K562 (cell line): ENCODE measurements around the gene MYL3.

ENCODE experiments used
- CTCF ChIP-seq, 3 experiments: IDR thresholded peaks in 2 of 3; conservative IDR thresholded peaks in 1 of 3; 2 replicates each; pipeline ENCODE4 v1.5.1; 2011 to 2012; ENCODE audit warnings: low read length in 3 of 3, mild to moderate bottlenecking in 3 of 3, control low read depth in 2 of 3, improper control_type of control experiment in 1 of 3, inconsistent platforms in 1 of 3, low read depth in 1 of 3, mixed read lengths in 1 of 3, moderate library complexity in 1 of 3; ENCODE audit not compliant: insufficient read depth in 2 of 3
- EP300 ChIP-seq: IDR thresholded peaks from 2 replicates; pipeline ENCODE4 v1.6.1; 2012; ENCODE audit warnings: low read length, improper control_type of control experiment
- GTF2A2 ChIP-seq: IDR thresholded peaks from 2 replicates; pipeline ENCODE4 v1.6.1; 2016; ENCODE audit warnings: mild to moderate bottlenecking, missing genetic modification characterization, missing compliant biosample characterization
- HES1 ChIP-seq: fragments of 450-650 bp; IDR thresholded peaks from 2 replicates; pipeline ENCODE4 v1.6.1; 2016; ENCODE audit warnings: low read depth, mild to moderate bottlenecking, moderate library complexity
- HIVEP1 ChIP-seq: fragments of 250-450 bp; sonication (Bioruptor Pico); IDR thresholded peaks from 2 replicates; pipeline ENCODE4 v1.4.0; 2020; ENCODE audit warnings: mild to moderate bottlenecking
- JUN ChIP-seq, 2 experiments: sonication (generic) in 1 of 2; formaldehyde crosslinking in 1 of 2; IDR thresholded peaks; 2 replicates each; pipeline versions ENCODE4 v1.6.1 to v1.8.0; 2012 to 2022; ENCODE audit warnings: borderline replicate concordance in 2 of 2, mild to moderate bottlenecking in 2 of 2, improper control_type of control experiment in 1 of 2, low read depth in 1 of 2, low read length in 1 of 2, missing genetic modification reagents in 1 of 2
- KLF6 ChIP-seq: fragments of 250-450 bp; sonication (Bioruptor Pico); IDR thresholded peaks from 2 replicates; pipeline ENCODE4 v1.4.0; 2020; ENCODE audit warnings: mild to moderate bottlenecking, moderate library complexity, borderline replicate concordance
- MYNN ChIP-seq, 2 experiments: sonication (generic); formaldehyde crosslinking in 1 of 2; IDR thresholded peaks; 2 replicates each; pipeline versions ENCODE4 v1.5.0 to v1.6.1; 2016 to 2020; ENCODE audit warnings: antibody characterized with exemption in 1 of 2, missing genetic modification reagents in 1 of 2
- RAD21 ChIP-seq, 2 experiments: fragments of 250-450 bp in 1 of 2; fragments of 450-650 bp in 1 of 2; sonication (Bioruptor Pico) in 1 of 2; formaldehyde crosslinking in 1 of 2; IDR thresholded peaks in 1 of 2; conservative IDR thresholded peaks in 1 of 2; 2 replicates each; pipeline versions ENCODE4 v1.4.0 to v1.8.0; 2020 to 2022; ENCODE audit warnings: mild to moderate bottlenecking in 2 of 2, moderate library complexity in 1 of 2
- ZBTB7A ChIP-seq: IDR thresholded peaks from 2 replicates; pipeline ENCODE4 v1.6.1; 2011; ENCODE audit warnings: low read depth, mild to moderate bottlenecking, low read length, moderate library complexity, borderline replicate concordance; ENCODE audit not compliant: control insufficient read depth
- ZNF232 ChIP-seq: sonication (generic); formaldehyde crosslinking; IDR thresholded peaks from 2 replicates; pipeline ENCODE4 v1.8.0; 2022; ENCODE audit warnings: mild to moderate bottlenecking, missing genetic modification reagents
- ZNF398 ChIP-seq: fragments of 250-450 bp; sonication (Bioruptor Pico); IDR thresholded peaks from 2 replicates; pipeline ENCODE4 v1.8.0; 2021; ENCODE audit warnings: moderate library complexity, mild to moderate bottlenecking, inconsistent platforms
- ZNF592 ChIP-seq: fragments of 450-650 bp; IDR thresholded peaks from 2 replicates; pipeline ENCODE4 v1.6.1; 2017; ENCODE audit warnings: antibody characterized with exemption, mild to moderate bottlenecking

GRCh38 chr3:46889381-46890110 lies 26.3 kb upstream of the MYL3 start:
- TF ChIP-seq GTF2A2 = no peak
- no peak for TF ChIP-seq HES1
- TF ChIP-seq CTCF (IDR thresholded peaks at IDR 0.05 in 2 of 3, conservative IDR thresholded peaks at IDR 0.05 in 1 of 3; ENCODE audit: insufficient read depth in 2 of 3, low read depth in 1 of 3, low read length in 3 of 3) = no peak
- no peak for TF ChIP-seq JUN (IDR thresholded peaks at IDR 0.05; ENCODE audit: borderline replicate concordance, low read depth, low read length)
- no peak for TF ChIP-seq JUN (CRISPR knock-in tag; IDR thresholded peaks at IDR 0.05; ENCODE audit: borderline replicate concordance)
- no peak for TF ChIP-seq HIVEP1 (CRISPR knock-in tag)
- TF ChIP-seq ZNF398 = no peak
- no peak for TF ChIP-seq EP300
- TF ChIP-seq ZBTB7A = no peak; the same call in 1 of the 2 replicates
- TF ChIP-seq RAD21 (CRISPR knock-in tag; conservative IDR thresholded peaks at IDR 0.05 in 1 of 2, IDR thresholded peaks at IDR 0.05 in 1 of 2) = no peak
- TF ChIP-seq KLF6 (CRISPR knock-in tag) = no peak
- TF ChIP-seq ZNF232 (CRISPR knock-in tag) = no peak
- no peak for TF ChIP-seq ZNF592
- TF ChIP-seq MYNN (IDR thresholded peaks at IDR 0.05) = no peak
- no peak for TF ChIP-seq MYNN (CRISPR knock-in tag; IDR thresholded peaks at IDR 0.05)
